ENCODE data around the gene TMEM150C. TPM values are rescaled to one million over a fixed set of nuclear protein-coding genes. Genes with fewer than 3 reads are reported as not detected.

Gene TMEM150C
- 1 to 10 TPM; 1.0 to 4.8 (median 2.5) TPM for total RNA-seq
- polyA plus RNA-seq: 1 to 10 TPM; 3.0 to 8.7 TPM

DNA sequence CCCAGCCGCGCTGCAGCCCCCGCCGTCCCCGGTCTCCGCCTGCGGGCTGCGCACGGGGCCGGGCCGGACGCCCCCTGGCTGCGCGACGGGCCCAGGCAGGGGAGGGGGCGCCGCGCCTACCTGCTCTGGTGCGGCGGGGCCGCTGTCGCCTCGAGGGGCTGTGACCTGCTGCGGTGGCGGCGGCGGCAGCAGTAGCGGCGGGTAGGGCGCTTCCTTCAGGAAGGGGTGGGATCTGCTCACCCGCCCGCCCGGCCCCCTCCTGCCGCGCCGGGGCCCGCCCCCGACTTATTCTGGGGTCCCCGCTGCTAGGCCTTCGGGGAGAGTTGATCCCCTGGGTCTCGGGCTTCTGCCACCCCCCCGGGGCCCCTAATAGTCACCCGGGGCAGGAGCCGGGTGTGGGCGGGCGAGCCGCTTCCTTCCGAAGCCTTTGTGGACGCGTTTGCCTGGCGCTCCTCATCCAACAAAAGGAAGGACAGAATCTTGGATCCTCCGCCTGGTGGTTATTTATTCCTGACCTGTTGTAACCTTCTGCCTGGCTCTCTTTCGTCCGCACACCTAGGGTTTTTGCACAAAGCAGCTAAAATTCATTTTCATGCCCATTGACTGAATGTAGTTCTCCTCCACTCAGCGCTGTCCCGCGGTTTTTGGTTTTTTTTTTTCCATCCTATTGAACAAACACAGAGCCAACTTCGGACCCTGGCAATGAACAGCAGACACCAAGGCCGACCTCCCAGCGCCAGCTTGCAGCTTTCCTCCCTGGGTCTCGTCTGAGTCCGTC, at the start of gene TMEM150C:
TMEM150C (minus strand) TSS at position 203 of the 778 bp plus-strand sequence. CDS start 57,331 bp downstream, outside the sequence.
- TF ChIP-seq, protein P1, sequence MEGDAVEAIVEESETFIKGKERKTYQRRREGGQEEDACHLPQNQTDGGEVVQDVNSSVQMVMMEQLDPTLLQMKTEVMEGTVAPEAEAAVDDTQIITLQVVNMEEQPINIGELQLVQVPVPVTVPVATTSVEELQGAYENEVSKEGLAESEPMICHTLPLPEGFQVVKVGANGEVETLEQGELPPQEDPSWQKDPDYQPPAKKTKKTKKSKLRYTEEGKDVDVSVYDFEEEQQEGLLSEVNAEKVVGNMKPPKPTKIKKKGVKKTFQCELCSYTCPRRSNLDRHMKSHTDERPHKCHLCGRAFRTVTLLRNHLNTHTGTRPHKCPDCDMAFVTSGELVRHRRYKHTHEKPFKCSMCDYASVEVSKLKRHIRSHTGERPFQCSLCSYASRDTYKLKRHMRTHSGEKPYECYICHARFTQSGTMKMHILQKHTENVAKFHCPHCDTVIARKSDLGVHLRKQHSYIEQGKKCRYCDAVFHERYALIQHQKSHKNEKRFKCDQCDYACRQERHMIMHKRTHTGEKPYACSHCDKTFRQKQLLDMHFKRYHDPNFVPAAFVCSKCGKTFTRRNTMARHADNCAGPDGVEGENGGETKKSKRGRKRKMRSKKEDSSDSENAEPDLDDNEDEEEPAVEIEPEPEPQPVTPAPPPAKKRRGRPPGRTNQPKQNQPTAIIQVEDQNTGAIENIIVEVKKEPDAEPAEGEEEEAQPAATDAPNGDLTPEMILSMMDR (IDR thresholded peaks at IDR 0.05): peak in 1 of 4 donors; percentile 8
- intact Hi-C loops (cut with DNase I): no loop called here
- FAIRE-seq (no peak), DNase-seq (peak; percentile 5 to 73 (median 26)), ATAC-seq (peak; percentile 56 to 88 (median 82))
- WGBS, 2 donors: 4 to 5% methylated on average over 36 to 62 of the region's 62 CpGs
- Histone ChIP-seq H3K4me3 (peak within 1 kb of the TSS; percentile 45 to 80 (median 57)), H3K27me3 (no peaks in the 10 kb centered on the region), H3K9me3 (no peaks in the 10 kb centered on the region), H3K36me3 (no peaks in the 10 kb centered on the region), H3K27ac (no peak within 1 kb of the TSS), H3K4me1 (no peaks in the 10 kb centered on the region)

DNA sequence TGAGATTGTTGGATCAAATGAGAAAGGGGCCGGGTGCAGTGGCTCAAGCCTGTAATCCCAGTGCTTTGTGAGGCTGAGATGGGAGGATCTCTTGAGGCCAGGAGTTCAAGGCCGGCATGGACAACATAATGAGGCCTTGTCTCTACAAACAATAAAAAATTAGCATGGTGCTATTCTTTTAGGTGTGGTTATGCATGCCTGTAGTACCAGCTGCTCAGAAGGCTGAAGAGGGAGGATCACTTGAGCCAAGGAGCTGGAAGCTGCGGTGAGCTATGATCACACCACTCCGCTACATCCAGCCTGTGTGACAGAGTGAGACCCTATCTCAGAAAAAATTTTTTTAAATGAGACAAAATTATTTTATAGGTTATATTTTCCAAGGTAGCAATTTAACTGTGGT, 49.7 kb upstream of the TMEM150C start:
- Histone ChIP-seq H3K36me3 (no peaks in the 10 kb centered on the region), H3K4me1 (no peaks in the 10 kb centered on the region), H3K27ac (no peak overlapping the region), H3K9me3 (no peaks in the 10 kb centered on the region), H3K4me3 (no peak overlapping the region), H3K27me3 (no peaks in the 10 kb centered on the region)
- WGBS, 2 donors: 90 to 94% methylated on average over 4 of the region's 4 CpGs
- ATAC-seq (no peak), FAIRE-seq (no peak), DNase-seq (no peak)
- TF ChIP-seq, protein P1 (IDR thresholded peaks at IDR 0.05): no peak
- intact Hi-C loops (cut with DNase I): no loop called here

DNA sequence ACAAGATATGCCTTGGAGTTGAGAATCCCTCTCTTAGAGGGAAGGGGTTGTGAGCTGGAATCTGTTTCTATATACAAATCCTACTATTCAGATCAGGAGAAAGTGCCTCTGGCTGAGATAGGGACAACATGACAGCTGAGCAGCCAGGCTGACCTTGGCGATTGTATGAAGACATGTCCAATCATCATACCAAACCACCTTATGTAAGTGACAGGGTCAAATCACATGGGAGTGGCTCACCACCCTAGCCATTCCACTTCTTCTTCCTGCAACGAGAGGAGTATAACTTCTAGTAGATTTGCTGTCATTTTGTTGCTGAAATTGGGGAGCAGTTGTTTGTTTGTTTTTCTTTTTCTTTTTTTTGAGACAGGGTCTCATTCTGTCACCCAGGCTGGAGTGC, 48.3 kb upstream of the TMEM150C start:
- Histone ChIP-seq H3K4me3 (no peak overlapping the region), H3K27ac (no peak overlapping the region), H3K4me1 (no peaks in the 10 kb centered on the region), H3K9me3 (no peaks in the 10 kb centered on the region), H3K27me3 (no peaks in the 10 kb centered on the region), H3K36me3 (no peaks in the 10 kb centered on the region)
- intact Hi-C loops (cut with DNase I): no loop called here
- FAIRE-seq: no peak
- no peak for DNase-seq
- 72 to 75% methylated on average over 2 of the region's 2 CpGs for WGBS, 2 donors
- TF ChIP-seq, protein P1 (IDR thresholded peaks at IDR 0.05): no peak
- ATAC-seq: no peak

DNA sequence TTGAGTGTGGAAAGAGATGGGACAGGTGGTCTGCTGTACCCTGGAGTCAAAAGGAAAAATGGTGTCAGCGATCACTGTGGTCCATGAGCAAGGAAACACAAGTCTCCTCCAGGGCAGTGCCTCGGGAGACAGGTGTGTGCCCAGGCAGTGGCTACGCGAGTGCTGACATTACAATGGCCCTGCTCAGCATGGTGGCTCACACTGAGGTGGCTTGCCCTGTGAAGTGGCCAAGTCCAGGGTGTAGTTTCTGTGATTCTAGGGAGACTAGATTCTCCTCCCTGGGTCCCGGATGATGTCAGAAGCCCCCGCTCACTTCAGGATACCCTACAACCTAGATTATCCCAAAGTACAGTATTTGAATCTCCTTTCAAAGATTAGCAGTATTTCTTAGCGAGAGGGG, 44.8 kb upstream of the TMEM150C start:
- H3K27me3 ChIP-seq: no peaks in the 10 kb centered on the region
- intact Hi-C loops (cut with DNase I): no loop called here
- H3K36me3 ChIP-seq: no peaks in the 10 kb centered on the region
- H3K4me3 ChIP-seq: no peak overlapping the region
- H3K27ac ChIP-seq: no peak overlapping the region
- FAIRE-seq: no peak
- 90 to 91% methylated on average over 7 of the region's 7 CpGs for WGBS, 2 donors
- no peak for ATAC-seq
- DNase-seq: no peak
- no peaks in the 10 kb centered on the region for H3K9me3 ChIP-seq
- H3K4me1 ChIP-seq: no peaks in the 10 kb centered on the region
- TF ChIP-seq, protein P1 (IDR thresholded peaks at IDR 0.05): no peak

DNA sequence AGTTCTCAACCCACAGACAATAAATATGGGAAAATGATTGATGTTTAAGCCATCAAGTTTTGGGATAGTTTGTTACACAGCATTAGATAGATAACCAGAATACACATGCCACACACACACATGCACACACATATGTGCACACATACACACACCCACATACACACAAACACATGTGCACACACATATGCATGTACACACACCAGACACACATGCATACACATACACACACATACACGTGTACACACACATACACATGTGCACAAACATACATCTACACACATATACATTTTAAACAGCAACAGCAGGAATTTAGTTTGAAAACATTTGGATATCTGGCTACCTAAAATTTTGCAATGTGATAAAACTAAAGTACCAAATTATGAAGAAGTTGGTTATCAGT, 42.7 kb upstream of the TMEM150C start:
- TF ChIP-seq, protein P1 (IDR thresholded peaks at IDR 0.05): no peak
- H3K27ac ChIP-seq: no peak overlapping the region
- no peak for FAIRE-seq
- 72 to 85% methylated on average over 1 of the region's 1 CpG for WGBS, 2 donors
- H3K4me3 ChIP-seq: no peak overlapping the region
- ATAC-seq: no peak
- DNase-seq: no peak
- intact Hi-C loops (cut with DNase I): no loop called here
- H3K4me1 ChIP-seq: no peaks in the 10 kb centered on the region
- H3K36me3 ChIP-seq: no peaks in the 10 kb centered on the region
- H3K27me3 ChIP-seq: no peaks in the 10 kb centered on the region
- H3K9me3 ChIP-seq: no peaks in the 10 kb centered on the region
